Naive thymus-derived CD4-positive, alpha-beta T cell (primary cell): ENCODE measurements around the gene NTN5. TPM values are rescaled to one million over a fixed set of nuclear protein-coding genes. Genes with fewer than 3 reads are reported as not detected.

Experiments
- ATAC-seq: fragments of 150-1000 bp; cut with Tn5 transposase; 2 replicates; pipeline ENCODE4 v1.10.0; 2021; ENCODE audit warnings: mild to moderate bottlenecking, moderate library complexity
- CTCF ChIA-PET: fragments of 350-600 bp; sonication (Branson Sonifier 250); formaldehyde crosslinking; loops from one replicate; lab custom pipeline; 2021; ENCODE audit warnings: antibody characterized with exemption; lab: Charles Lee
- POLR2A ChIA-PET: fragments of 350-600 bp; sonication (Branson Sonifier 250); formaldehyde crosslinking; loops from one replicate; lab custom pipeline; 2021; ENCODE audit warnings: antibody characterized with exemption, inconsistent platforms; lab: Charles Lee
- DNase-seq, 9 donors: peaks; one replicate each; pipeline versions ENCODE4 v3.0.0 to v3.0.0-alpha.2; 2020 to 2022; ENCODE audit warnings: mixed read lengths in 1 of 9
- H3K27ac ChIP-seq: one replicate; pipeline ENCODE4 v1.7.0; 2013; ENCODE audit warnings: mild to moderate bottlenecking, low read depth, low read length, moderate library complexity
- H3K27me3 ChIP-seq, 2 donors: one replicate each; pipeline ENCODE4 v1.7.0; 2013; ENCODE audit warnings: low read length in 2 of 2, mild to moderate bottlenecking in 2 of 2, moderate library complexity in 2 of 2; ENCODE audit not compliant: control insufficient read depth in 2 of 2, insufficient read depth in 2 of 2
- H3K36me3 ChIP-seq, 3 experiments: 1 replicate in 2 of 3; 2 replicates in 1 of 3; pipeline ENCODE4 v1.7.0; 2013; ENCODE audit warnings: low read length in 3 of 3, mild to moderate bottlenecking in 3 of 3, moderate library complexity in 1 of 3; ENCODE audit not compliant: insufficient read depth in 3 of 3, control insufficient read depth in 2 of 3
- H3K4me1 ChIP-seq, 2 donors: one replicate each; pipeline ENCODE4 v1.7.0; 2013; ENCODE audit warnings: low read length in 2 of 2, mild to moderate bottlenecking in 2 of 2, moderate library complexity in 1 of 2; ENCODE audit not compliant: control insufficient read depth in 2 of 2, insufficient read depth in 2 of 2
- H3K4me3 ChIP-seq: 2 replicates; pipeline ENCODE4 v1.7.0; 2013; ENCODE audit warnings: mild to moderate bottlenecking, low read length
- H3K9me3 ChIP-seq, 3 experiments: 1 replicate in 2 of 3; 2 replicates in 1 of 3; pipeline ENCODE4 v1.7.0; 2013; ENCODE audit warnings: low read length in 3 of 3; ENCODE audit not compliant: control insufficient read depth in 2 of 3
- H3K27ac Mint-ChIP-seq, 9 donors: one replicate each; pipeline ENCODE4 v1.8.0; 2020 to 2022; ENCODE audit warnings: mixed read lengths in 9 of 9, mild to moderate bottlenecking in 8 of 9, moderate library complexity in 5 of 9, inconsistent platforms in 2 of 9
- H3K27me3 Mint-ChIP-seq, 5 donors: one replicate each; pipeline ENCODE4 v1.8.0; 2021 to 2022; ENCODE audit warnings: mixed read lengths in 5 of 5, mild to moderate bottlenecking in 1 of 5
- H3K36me3 Mint-ChIP-seq, 5 donors: one replicate each; pipeline ENCODE4 v1.8.0; 2020 to 2022; ENCODE audit warnings: mixed read lengths in 5 of 5, mild to moderate bottlenecking in 3 of 5, inconsistent platforms in 1 of 5
- H3K4me1 Mint-ChIP-seq, 7 donors: one replicate each; pipeline ENCODE4 v1.8.0; 2020 to 2022; ENCODE audit warnings: mixed read lengths in 7 of 7, mild to moderate bottlenecking in 3 of 7, inconsistent platforms in 1 of 7
- H3K4me3 Mint-ChIP-seq, 10 donors: one replicate each; pipeline ENCODE4 v1.8.0; 2020 to 2022; ENCODE audit warnings: mild to moderate bottlenecking in 10 of 10, mixed read lengths in 10 of 10, moderate library complexity in 6 of 10, inconsistent platforms in 2 of 10
- H3K9me3 Mint-ChIP-seq, 11 donors: one replicate each; pipeline ENCODE4 v1.8.0; 2020 to 2022; ENCODE audit warnings: mixed read lengths in 11 of 11, mild to moderate bottlenecking in 4 of 11, inconsistent platforms in 1 of 11, moderate library complexity in 1 of 11
- intact Hi-C, 2 donors: fragments of 100-400 bp; cut with micrococcal nuclease; formaldehyde crosslinking; loops; one replicate each; pipeline ENCODE4 v1.15.1; 2023
- polyA plus RNA-seq, 2 donors: library from polyadenylated mRNA; unstranded; fragments of 300-500 nt; fragmentation: Illumina TruSeq; gene quantifications; one replicate each; pipeline ENCODE4 v1.2.3, GENCODE V29; 2021
- total RNA-seq, 6 experiments: library from RNA in 5 of 6; stranded (reverse) in 5 of 6; gene quantifications; 1 replicate in 5 of 6; 2 replicates in 1 of 6; pipeline ENCODE4 v1.2.3 and lab custom pipeline; 2021 to 2026

NTN5 gene, protein sequence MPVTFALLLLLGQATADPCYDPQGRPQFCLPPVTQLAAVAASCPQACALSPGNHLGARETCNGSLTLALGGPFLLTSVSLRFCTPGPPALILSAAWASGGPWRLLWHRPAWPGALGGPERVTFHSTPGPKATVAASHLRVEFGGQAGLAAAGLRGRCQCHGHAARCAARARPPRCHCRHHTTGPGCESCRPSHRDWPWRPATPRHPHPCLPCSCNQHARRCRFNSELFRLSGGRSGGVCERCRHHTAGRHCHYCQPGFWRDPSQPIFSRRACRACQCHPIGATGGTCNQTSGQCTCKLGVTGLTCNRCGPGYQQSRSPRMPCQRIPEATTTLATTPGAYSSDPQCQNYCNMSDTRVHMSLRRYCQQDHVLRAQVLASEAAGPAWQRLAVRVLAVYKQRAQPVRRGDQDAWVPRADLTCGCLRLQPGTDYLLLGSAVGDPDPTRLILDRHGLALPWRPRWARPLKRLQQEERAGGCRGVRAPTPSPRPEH
- total RNA-seq (1 to 10 TPM in 4 of 5 experiments, under 1 TPM in 1; 0.99 to 5.9 (median 3.0) TPM), polyA plus RNA-seq (under 1 TPM; 0.41 to 0.59 TPM), total RNA-seq (lab: John Stamatoyannopoulos, UW) (2.3 reads per million, percentile 11 among the genes with 10 or more reads in this experiment)

DNA sequence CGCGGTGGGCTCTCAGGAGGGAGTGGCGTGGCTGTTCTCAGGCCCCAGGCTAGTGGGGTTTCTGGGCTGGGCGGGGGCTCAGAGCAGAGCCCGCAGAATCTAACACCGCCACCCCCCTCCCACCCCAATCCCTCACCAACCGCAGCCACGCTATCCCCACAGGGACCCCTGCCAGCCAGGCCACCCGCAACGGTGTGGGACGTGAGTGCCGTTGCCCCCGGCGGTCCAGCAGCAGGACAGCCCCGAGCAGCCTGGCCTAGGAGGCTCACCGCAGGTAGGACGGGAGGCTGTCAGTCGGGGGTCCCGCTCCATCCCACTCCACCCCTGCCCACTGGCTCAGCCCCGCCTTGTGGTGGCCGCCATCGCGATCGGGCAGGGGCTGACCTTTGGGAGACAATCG lies at the start of gene NTN5:
Gene NTN5 (minus strand): TSS at position 24 of the 400 bp plus-strand sequence. CDS start 2,031 bp downstream, outside the sequence.
- peaks cover 6 to 8% (median 8%) of the 10 kb centered on the region in 7 donors for H3K4me1 Mint-ChIP-seq
- Histone ChIP-seq H3K4me1 (peaks cover 6 to 7% of the 10 kb centered on the region in 2 donors), H3K9me3 (no peaks in the 10 kb centered on the region), H3K36me3 (no peaks in the 10 kb centered on the region), H3K27ac (no peak within 1 kb of the TSS), H3K4me3 (no peak within 1 kb of the TSS), H3K27me3 (no peaks in the 10 kb centered on the region)
- H3K27me3 Mint-ChIP-seq = no peaks in the 10 kb centered on the region
- no peak within 1 kb of the TSS for H3K4me3 Mint-ChIP-seq
- no peak within 1 kb of the TSS for H3K27ac Mint-ChIP-seq
- DNase-seq (no peak), ATAC-seq (no peak)
- peaks cover 0 to 11% (median 0%) of the 10 kb centered on the region in 11 donors for H3K9me3 Mint-ChIP-seq
- intact Hi-C loops = no loop called here
- POLR2A ChIA-PET = no interaction called here
- CTCF ChIA-PET = interaction anchor here (0.7 kb wide), 1 partner anchor 23 kb away, joined by 4 read pairs; the partner anchor contains the start of gene FUT2
- H3K36me3 Mint-ChIP-seq = peaks cover 0 to 5% (median 0%) of the 10 kb centered on the region in 5 donors

DNA sequence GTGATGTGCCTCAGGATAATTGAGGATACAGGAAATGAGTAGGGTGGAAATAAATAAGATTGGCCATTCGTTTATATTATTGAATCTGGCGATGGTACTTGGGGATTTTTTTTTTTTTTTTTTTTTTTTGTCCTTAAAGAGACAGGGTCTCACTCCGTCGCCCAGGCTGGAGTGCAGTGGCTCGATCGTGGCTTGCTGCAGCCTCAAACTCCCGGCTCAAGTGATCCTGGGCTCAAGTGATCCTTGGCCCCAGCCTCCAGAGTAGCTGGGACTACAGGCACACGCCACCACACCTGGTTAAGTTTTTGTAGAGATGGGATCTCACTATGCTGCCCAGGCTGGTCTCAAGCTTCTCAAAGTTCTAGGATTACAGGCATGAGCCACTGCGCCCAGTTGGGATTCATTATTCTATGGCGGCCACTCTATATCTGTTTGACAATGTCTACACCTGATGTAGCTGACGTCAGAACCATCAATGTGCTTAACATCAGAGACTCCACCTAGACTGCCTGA lies 49.4 kb upstream of the NTN5 start:
- Mint-ChIP-seq H3K36me3 (peaks cover 9 to 17% (median 14%) of the 10 kb centered on the region in 5 donors), H3K9me3 (peaks cover 0 to 17% (median 15%) of the 10 kb centered on the region in 11 donors), H3K27me3 (no peaks in the 10 kb centered on the region), H3K4me3 (peak overlapping the region in 3 of 10 donors; percentile 16 to 49 (median 27)), H3K4me1 (peaks cover 24 to 40% (median 35%) of the 10 kb centered on the region in 7 donors), H3K27ac (peak overlapping the region in 3 of 9 donors; percentile 28 to 84 (median 52))
- intact Hi-C loops = loop anchor here (5.0 to 10.0 kb wide), 3 partner anchors 115 to 1153 kb away; partner anchors contain the start of genes AKT1S1 (in 1 of the 2), HSD17B14 (in 1 of the 2) and TBC1D17 (in 1 of the 2)
- POLR2A ChIA-PET = no interaction called here
- Histone ChIP-seq H3K27ac (no peak overlapping the region), H3K27me3 (no peaks in the 10 kb centered on the region), H3K4me1 (peaks cover 5 to 27% of the 10 kb centered on the region in 2 donors), H3K4me3 (no peak overlapping the region), H3K36me3 (no peaks in the 10 kb centered on the region), H3K9me3 (peaks cover 0 to 9% (median 0%) of the 10 kb centered on the region in 3 experiments)
- ATAC-seq (no peak), DNase-seq (no peak)
- CTCF ChIA-PET = no interaction called here

DNA sequence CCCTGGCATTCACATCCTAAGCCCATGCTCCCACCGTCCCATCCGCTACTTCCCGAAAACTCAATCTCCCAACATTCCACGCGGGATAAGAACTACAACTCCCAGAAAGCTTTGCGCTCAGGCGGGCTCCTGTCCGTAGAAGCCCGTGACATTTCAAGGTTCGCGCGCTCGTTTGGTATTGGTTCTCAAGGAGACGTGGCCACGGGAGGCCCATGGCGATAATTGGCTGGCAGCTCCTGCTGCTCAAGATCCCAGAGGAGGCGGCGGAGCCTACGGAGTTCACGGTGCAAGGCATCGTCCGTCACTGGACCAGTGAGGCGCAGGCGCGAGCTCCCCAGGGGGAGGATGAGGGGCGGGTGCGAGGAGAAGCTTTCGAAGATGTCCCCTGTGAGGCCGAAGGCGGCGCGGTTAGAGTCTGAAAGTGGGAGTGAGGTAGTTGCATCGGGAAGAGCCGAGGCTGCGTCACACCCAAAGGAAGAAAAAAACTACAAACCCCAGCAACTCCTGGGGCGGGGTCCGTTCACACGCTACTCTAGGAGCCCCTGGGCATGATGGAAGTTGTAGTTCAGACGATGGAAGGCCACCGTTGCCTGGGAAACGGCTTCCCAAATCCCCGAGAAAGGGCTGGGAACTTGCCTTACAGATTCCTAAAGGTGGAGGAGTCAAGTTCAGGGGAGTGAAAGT lies 47.9 kb upstream of the NTN5 start:
- Histone ChIP-seq H3K27ac (peak overlapping the region; percentile 80), H3K4me1 (peaks cover 5 to 17% of the 10 kb centered on the region in 2 donors), H3K36me3 (no peaks in the 10 kb centered on the region), H3K4me3 (peak overlapping the region; percentile 92), H3K9me3 (no peaks in the 10 kb centered on the region), H3K27me3 (no peaks in the 10 kb centered on the region)
- ChIA-PET CTCF (no interaction called here), POLR2A (interaction anchor here (0.6 to 1.7 kb wide), 2 partner anchors 75 to 280 kb away, joined by 4 to 8 read pairs; partner anchors contain the start of gene CA11)
- Mint-ChIP-seq H3K9me3 (peaks cover 0 to 11% (median 8%) of the 10 kb centered on the region in 11 donors), H3K36me3 (peaks cover 3 to 10% (median 8%) of the 10 kb centered on the region in 5 donors), H3K27me3 (no peaks in the 10 kb centered on the region), H3K4me3 (peak overlapping the region; percentile 80 to 99 (median 97)), H3K27ac (peak overlapping the region; percentile 98 to 100 (median 99)), H3K4me1 (peaks cover 19 to 30% (median 25%) of the 10 kb centered on the region in 7 donors)
- peak; percentile 91 for ATAC-seq
- DNase-seq = peak; percentile 77 to 93 (median 89)
- intact Hi-C loops = loop anchor here (1.0 to 10.0 kb wide), 7 partner anchors 18 to 1154 kb away; partner anchors contain the start of genes DBP (in 2 of the 2), RPL18 (in 2 of the 2), SPHK2 (in 2 of the 2) and AKT1S1 (in 1 of the 2)

DNA sequence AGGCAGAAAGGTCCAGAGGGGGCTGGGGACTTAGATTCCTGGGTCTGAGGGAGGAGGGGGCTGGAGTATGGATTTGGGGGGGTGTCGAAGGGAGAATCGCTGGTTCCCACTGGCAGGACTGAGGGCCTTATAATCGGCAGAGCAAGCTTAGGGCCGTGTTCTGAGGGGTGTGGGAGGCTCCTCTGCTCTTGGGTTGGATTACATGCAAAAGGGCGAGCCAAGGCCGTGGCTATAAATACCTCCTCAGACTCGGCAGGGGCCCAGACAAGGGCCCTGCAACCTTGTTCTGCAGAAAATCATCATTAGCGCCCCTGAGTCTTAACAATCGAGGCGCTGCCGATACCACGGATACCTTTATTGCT lies 47.4 kb upstream of the NTN5 start:
- H3K36me3 ChIP-seq = no peaks in the 10 kb centered on the region
- Mint-ChIP-seq H3K27ac (peak overlapping the region; percentile 98 to 100 (median 99)), H3K4me3 (peak overlapping the region; percentile 80 to 99 (median 97)), H3K27me3 (no peaks in the 10 kb centered on the region), H3K4me1 (peaks cover 14 to 25% (median 21%) of the 10 kb centered on the region in 7 donors), H3K36me3 (peaks cover 3 to 6% (median 3%) of the 10 kb centered on the region in 5 donors), H3K9me3 (peaks cover 0 to 7% (median 4%) of the 10 kb centered on the region in 11 donors)
- ChIA-PET POLR2A (interaction anchor here (1.7 kb wide), 1 partner anchor 75 kb away, joined by 8 read pairs; the partner anchor contains the start of gene CA11), CTCF (no interaction called here)
- H3K27ac ChIP-seq = no peak overlapping the region
- DNase-seq (no peak), ATAC-seq (no peak)
- peaks cover 5 to 13% of the 10 kb centered on the region in 2 donors for H3K4me1 ChIP-seq
- intact Hi-C loops = loop anchor here (1.0 to 10.0 kb wide), 7 partner anchors 18 to 1155 kb away; partner anchors contain the start of genes RPL18 (in 2 of the 2), SPHK2 (in 2 of the 2), AKT1S1 (in 1 of the 2) and DBP (in 1 of the 2)
- no peaks in the 10 kb centered on the region for H3K9me3 ChIP-seq
- no peaks in the 10 kb centered on the region for H3K27me3 ChIP-seq
- H3K4me3 ChIP-seq = peak overlapping the region; percentile 92

DNA sequence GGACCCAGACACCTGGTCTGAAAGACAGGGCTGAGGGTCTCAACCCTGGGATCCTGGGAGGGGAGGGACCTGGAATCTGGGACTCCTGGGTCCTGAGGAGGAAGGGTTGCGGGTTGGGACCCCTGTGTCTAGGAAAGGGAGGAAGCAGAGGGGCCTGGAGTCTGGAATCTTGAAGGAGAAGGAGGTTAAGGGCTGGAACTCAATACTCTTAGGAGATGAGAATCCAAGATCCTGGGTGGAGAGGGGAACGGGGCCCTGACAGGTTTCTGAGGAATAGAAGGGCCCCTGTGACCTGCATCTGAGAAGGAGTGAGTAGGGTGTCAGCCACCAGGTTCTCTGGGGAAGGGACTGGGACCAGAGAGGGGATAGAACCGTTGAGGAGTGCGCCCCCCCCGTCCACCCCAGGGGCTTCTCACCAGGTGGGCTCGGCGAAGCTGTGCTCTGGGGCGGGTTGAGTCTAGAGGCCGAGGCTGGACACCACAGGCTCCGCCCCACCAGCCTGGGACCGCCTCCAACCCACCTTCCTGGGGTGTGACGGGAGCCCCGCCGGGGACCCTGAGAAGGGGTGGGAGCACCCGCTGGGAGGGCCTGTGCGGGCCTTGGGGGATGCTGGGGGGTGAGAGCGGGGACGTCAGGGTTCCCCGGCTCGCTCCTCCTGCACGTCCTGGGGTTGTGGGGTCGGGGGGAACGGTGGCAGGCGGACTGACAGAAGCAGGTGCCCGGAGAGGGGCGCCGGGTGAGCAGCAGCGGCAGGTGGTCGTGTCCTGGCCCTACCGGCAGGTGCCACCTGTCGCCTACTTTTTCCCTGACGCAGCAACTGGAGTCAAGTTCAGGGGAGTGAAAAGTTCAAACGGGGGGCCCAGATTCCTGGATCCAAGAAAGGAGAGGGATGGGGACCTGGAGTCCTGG lies 46.7 kb upstream of the NTN5 start, which contains the start of gene MAMSTR:
Gene MAMSTR (minus strand): TSS at position 463 of the 909 bp plus-strand sequence. CDS start 694 bp downstream, outside the sequence.
- peak within 1 kb of the TSS; percentile 98 to 100 (median 99) for H3K27ac Mint-ChIP-seq
- peak within 1 kb of the TSS; percentile 80 for H3K27ac ChIP-seq
- peaks cover 8% of the 10 kb centered on the region in 2 donors for H3K4me1 ChIP-seq
- ChIA-PET POLR2A (no interaction called here), CTCF (no interaction called here)
- DNase-seq (no peak), ATAC-seq (no peak)
- intact Hi-C loops = loop anchor here (1.0 to 10.0 kb wide), 7 partner anchors 19 to 1155 kb away; partner anchors contain the start of genes RPL18 (in 2 of the 2), SPHK2 (in 2 of the 2), AKT1S1 (in 1 of the 2) and DBP (in 1 of the 2)
- no peaks in the 10 kb centered on the region for H3K9me3 ChIP-seq
- no peaks in the 10 kb centered on the region for H3K9me3 Mint-ChIP-seq
- no peaks in the 10 kb centered on the region for H3K36me3 ChIP-seq
- H3K4me1 Mint-ChIP-seq = peaks cover 12 to 24% (median 18%) of the 10 kb centered on the region in 7 donors
- no peaks in the 10 kb centered on the region for H3K27me3 ChIP-seq
- H3K4me3 Mint-ChIP-seq = peak within 1 kb of the TSS; percentile 80 to 99 (median 97)
- H3K36me3 Mint-ChIP-seq = no peaks in the 10 kb centered on the region
- peak within 1 kb of the TSS; percentile 92 for H3K4me3 ChIP-seq
- H3K27me3 Mint-ChIP-seq = no peaks in the 10 kb centered on the region
